ENCODE results near the gene LRPPRC.
"Not testable (repeated sequence)": the region's sequence is repeated elsewhere in the genome, so short reads cannot be mapped to it uniquely, and the experiment has no call there.

LRPPRC gene

GRCh38 chr2:43995733-43996533 lies at the start of gene LRPPRC:
LRPPRC (minus strand) TSS chr2:43995989; CDS start chr2:43995947, 42 bp downstream.
- DNase-seq (ENCODE audit: low spot score): peak; percentile 92

- DNase-seq (ENCODE audit: low spot score): no peak
These were observed 49.3 kb upstream of the LRPPRC start for GRCh38 chr2:44045061-44045460.

- peak; percentile 83 for DNase-seq (ENCODE audit: low spot score)
These were observed 48.5 kb upstream of the LRPPRC start for GRCh38 chr2:44044281-44044720.

GRCh38 chr2:44040365-44040764 lies 44.6 kb upstream of the LRPPRC start:
- DNase-seq (ENCODE audit: low spot score): no peak

GRCh38 chr2:44038277-44038676 lies 42.5 kb upstream of the LRPPRC start:
- DNase-seq (ENCODE audit: low spot score): no peak

GRCh38 chr2:44037221-44037620 lies 41.4 kb upstream of the LRPPRC start:
- DNase-seq (ENCODE audit: low spot score): no peak

GRCh38 chr2:44033947-44034346 lies 38.2 kb upstream of the LRPPRC start:
- DNase-seq (ENCODE audit: low spot score): no peak

GRCh38 chr2:44027076-44027475 lies 31.3 kb upstream of the LRPPRC start:
- DNase-seq (ENCODE audit: low spot score): not testable (repeated sequence)

GRCh38 chr2:44016282-44016681 lies 20.5 kb upstream of the LRPPRC start:
- DNase-seq (ENCODE audit: low spot score): peak; percentile 23

GRCh38 chr2:44015239-44015638 lies 19.4 kb upstream of the LRPPRC start:
- no peak for DNase-seq (ENCODE audit: low spot score)

GRCh38 chr2:44013205-44013604 lies 17.4 kb upstream of the LRPPRC start:
- DNase-seq (ENCODE audit: low spot score): not testable (repeated sequence)

- DNase-seq (ENCODE audit: low spot score): no peak
These were observed 14.5 kb upstream of the LRPPRC start for GRCh38 chr2:44010266-44010665.

- DNase-seq (ENCODE audit: low spot score): no peak
These were observed 13.4 kb upstream of the LRPPRC start for GRCh38 chr2:44009136-44009735.

- DNase-seq (ENCODE audit: low spot score): no peak
These were observed 10.1 kb upstream of the LRPPRC start for GRCh38 chr2:44005846-44006245.

GRCh38 chr2:44004735-44005602 lies 9.2 kb upstream of the LRPPRC start:
- DNase-seq (ENCODE audit: low spot score): no peak

GRCh38 chr2:44001716-44002115 lies 5.9 kb upstream of the LRPPRC start:
- no peak for DNase-seq (ENCODE audit: low spot score)

- no peak for DNase-seq (ENCODE audit: low spot score)
These were observed 2.5 kb upstream of the LRPPRC start for GRCh38 chr2:43998263-43998662.

- DNase-seq (ENCODE audit: low spot score): no peak
These were observed 2.4 kb downstream of the LRPPRC start for GRCh38 chr2:43993437-43993836.

GRCh38 chr2:43989545-43989944 lies 6.2 kb downstream of the LRPPRC start:
- no peak for DNase-seq (ENCODE audit: low spot score)

- DNase-seq (ENCODE audit: low spot score): no peak
These were observed 9.2 kb downstream of the LRPPRC start for GRCh38 chr2:43986600-43986999.

- no peak for DNase-seq (ENCODE audit: low spot score)
These were observed 10.4 kb downstream of the LRPPRC start for GRCh38 chr2:43985359-43985758.

- no peak for DNase-seq (ENCODE audit: low spot score)
These were observed 11.3 kb downstream of the LRPPRC start for GRCh38 chr2:43984533-43984932.

- DNase-seq (ENCODE audit: low spot score): no peak
These were observed 14.9 kb downstream of the LRPPRC start for GRCh38 chr2:43980902-43981301.

Measured in kidney capillary endothelial cell (primary cell).